Fibroblast of skin of right quadriceps (primary cell): ENCODE data around the gene HOTAIR.

Experiments used
- DNase-seq: peaks from one replicate; pipeline ENCODE4 v3.0.0-alpha.2; 2013

HOTAIR gene

DNA sequence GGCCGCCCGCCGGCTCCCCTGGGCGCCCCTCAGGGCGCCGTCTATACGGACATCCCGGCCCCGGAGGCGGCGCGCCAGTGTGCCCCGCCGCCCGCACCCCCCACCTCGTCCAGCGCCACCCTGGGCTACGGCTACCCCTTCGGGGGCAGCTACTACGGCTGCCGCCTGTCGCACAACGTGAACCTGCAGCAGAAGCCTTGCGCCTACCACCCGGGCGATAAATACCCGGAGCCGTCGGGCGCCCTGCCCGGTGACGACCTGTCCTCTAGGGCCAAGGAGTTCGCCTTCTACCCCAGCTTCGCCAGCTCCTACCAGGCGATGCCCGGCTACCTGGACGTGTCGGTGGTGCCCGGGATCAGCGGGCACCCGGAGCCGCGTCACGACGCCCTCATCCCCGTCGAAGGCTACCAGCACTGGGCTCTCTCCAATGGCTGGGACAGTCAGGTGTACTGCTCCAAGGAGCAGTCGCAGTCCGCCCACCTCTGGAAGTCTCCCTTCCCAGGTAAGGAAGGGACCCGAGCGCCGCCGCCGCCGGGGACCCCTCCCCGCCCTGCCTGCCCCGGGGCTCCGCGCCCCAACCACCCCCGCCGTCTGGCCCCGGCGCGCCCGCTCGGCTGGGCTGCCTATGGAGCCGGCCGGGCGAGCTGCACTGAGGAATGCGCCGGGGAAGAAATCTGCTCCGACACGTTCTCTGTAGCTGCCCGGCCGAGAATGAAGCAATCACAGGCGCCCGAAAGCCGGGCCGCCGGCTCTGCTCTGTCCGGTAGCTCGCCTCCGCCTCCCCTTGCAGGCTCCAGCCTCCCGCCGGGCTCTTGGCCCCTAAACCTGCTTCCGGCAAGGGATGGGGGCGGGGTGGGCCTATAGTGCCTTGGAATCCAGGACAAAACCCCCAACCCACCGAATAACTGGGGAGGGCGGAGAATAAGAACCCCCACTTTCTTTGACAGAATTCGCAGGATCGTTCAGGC is 35.3 kb downstream of the HOTAIR start:
- peak; percentile 50 for DNase-seq

DNA sequence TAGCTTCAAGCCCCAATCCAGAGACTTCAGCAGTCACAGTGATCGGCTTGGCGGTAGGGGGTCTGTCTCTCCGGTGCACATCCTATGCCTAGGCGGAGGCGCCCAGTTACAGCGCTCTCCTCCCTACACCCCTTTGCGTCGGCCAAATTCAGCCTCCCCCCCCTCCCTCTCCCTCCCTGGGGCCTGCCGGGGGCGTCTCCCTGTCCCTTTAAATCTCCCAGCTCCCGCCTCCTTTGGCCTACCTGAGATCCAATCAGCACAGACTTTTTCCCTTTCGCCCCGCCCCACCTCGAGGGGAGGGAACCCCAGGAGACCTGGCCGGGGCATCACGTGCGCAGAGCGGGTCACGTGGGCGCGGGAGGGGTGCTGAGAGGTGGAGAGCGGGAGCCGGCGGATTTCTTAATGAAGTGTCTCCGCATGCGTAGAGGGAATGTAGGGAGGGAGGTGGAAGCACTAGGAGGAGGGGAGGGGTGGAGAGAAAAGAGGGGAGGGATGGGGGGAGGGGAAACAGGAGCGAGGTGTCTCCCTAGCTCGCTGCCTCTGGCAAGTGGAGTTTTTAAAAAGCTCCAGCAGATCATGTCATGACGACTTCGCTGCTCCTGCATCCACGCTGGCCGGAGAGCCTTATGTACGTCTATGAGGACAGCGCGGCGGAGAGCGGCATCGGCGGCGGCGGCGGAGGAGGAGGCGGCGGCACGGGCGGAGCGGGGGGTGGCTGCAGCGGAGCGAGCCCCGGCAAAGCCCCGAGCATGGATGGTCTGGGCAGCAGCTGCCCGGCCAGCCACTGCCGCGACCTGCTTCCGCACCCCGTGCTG is 36.2 kb downstream of the HOTAIR start, which contains the start of gene HOXC13:
Gene HOXC13, plus strand, starts transcription at position 506 of the 815 bp plus-strand sequence. Its CDS starts 76 bp downstream, at position 582.
- peak; percentile 80 for DNase-seq

DNA sequence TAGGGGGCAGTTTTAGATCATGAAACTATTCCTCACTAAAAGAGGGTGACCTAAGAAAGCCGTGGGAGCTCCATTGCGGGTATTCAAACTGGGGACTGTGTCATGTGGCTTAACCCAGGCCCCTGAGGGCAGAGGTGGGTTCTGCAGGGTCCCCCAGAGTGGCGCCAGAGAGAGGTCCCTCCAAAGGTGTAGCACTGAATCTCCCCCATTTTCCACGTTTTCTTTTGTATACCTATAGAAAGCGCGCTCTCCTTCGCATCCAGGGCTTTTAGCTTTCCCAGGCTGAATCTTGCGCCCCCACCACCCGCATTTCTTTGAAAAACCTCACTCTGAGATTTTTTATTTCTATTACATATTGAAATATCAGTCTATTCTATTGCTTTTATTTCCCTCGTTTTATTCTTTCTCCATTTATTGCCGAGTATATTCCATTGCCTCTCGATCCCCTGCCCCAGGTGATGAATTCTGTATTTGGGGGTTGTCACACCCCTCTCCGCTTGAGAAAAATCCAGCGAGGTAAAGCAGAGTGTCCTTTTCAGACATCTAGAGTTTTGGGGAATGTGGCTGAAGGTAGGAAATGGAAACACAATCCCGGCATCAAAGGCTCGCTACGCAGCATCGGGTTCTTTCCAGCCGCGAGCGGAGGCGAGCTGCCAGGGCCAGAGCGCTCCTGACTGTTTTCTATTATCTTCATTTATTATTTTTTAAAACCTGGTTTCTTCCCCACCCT is 37.0 kb downstream of the HOTAIR start:
- DNase-seq = no peak

- no peak for DNase-seq
Measured at GRCh38 chr12:53937099-53937498, 37.7 kb downstream of the HOTAIR start.

DNA sequence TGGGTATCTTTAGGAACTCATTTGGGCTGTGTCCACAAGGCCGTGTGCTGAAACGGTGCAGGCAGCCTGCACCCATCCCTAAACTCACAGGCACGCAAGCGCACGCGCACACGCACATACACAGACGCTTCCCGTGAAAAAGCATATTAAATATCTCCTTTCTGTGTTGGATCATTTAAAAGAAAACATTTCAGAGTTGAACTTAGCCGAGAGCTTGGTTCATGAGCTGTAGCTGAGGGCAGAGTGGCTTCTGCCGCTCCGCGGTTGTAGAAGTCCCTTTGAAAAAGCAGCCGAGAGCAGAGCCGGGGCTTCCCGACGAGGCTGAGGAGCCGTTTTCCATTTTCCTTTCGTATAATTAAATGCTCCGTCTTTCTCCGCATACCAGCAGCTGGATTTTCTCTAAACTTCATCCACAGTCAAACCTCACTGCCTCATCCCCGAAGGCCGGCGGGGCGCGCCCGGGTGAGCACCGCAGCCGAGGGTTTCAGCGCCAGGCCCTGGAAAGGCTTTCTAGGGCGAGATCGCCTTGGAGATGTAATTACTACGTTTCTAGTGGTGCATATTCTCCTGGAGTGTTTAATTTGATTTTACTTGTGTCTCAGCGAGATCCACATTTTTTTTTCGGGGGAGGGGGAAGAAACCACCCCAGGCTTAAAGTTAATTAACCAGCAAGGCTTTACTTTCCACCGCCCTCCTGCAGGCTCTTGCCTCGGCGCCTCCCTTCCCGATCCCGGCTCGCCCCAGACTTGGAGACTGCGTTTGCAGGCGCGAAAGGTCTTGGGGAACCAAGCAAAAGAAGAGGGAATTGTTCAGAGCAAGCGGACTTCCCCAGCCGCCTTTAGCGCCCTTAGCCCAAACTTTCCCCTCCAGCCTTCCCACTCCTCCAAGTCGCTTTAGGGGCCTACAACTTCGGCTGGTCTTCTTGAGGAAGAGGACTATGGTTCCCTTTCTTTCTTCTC is 39.1 kb downstream of the HOTAIR start:
- DNase-seq = no peak

- no peak for DNase-seq
Measured at GRCh38 chr12:53932915-53933314, 41.8 kb downstream of the HOTAIR start.

- DNase-seq = no peak
Measured at GRCh38 chr12:53931844-53932581, 42.7 kb downstream of the HOTAIR start.

DNA sequence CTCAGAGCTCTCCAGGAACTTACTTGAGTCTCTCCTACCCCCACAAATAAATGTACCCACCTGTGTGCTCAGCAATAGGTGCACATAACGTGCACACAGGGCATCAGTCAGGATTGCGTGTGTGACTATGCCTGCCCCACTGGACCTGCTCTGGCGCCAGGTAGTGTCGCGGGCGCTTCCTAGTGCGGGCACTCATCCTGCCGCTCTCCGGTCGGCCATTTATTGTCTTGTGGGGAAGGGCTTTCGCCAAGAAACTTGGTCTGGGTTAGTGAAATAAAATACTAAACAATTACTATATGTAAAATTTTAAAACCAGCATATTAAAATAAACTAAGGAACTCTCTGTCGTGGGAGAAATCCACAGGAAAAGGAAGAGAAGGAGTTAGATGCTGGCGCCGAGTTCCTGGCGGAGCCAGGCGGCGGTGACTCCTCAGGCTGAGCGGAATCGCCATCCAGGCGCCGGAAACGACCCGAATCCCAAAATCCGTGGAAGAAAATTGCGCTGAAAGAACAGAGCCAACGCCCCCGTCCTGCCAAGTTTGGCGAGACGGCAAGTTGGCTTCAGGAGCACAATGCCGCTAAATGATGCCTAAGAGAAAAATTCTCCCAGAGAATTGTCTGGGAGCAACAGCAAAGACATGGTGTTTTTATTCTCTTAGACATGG is 44.0 kb downstream of the HOTAIR start:
- no peak for DNase-seq

DNA sequence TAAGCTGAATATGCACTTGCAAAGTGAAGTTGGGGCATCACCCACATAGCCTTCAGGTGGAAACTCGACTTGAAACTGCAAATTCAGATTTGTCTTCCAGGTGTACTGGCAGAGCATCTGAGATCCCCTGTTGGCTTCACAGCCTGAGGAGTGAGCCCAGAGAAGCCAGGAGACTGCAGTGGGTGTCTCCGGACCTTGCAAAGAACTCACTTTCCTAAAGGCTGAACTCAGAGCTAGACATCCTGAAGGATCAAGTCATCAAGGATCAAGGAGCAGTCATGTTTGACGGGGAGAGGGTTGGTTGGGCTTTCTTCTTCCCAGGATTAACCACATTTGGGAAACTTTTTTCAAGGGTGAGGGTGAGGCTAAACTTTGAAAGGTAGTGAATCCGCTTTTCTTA is 45.2 kb downstream of the HOTAIR start:
- no peak for DNase-seq

DNA sequence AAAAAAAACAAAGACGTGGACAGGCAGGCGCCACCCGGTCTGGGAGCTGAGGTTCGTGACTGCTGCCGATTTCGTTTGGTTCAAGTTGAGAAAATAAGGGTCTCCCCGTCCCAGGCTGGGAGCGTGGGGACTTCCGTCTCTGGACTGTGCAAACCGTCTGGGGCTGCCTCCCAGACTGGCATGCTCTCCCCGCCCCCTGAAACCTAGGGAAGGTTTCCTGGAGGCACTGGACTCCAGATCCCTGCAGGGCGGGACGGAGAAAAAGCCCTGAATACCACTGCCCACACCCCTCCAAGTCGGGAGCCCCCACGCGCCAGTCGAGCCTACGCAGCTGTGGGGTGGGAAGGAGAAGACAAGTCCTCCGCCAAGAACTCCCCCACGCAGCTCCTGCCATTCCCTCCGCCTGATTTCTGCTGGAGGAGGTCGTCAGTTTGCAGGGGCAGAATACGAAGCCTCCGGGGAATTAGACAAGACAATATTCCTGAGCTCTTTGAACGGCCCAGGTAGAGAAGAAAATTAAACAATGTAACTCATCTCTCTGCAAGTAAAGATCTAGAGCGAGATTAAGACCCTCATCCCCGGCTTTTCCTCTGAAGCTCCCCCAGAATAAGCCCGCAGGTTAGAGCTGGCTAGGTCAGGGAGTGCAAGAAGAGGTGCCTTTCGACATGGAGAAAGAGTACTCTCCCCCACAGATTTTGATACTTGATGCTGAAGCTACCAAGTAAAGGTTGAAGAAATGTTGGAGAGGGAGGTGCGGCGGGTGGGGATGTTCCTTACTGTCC is 46.5 kb downstream of the HOTAIR start:
- no peak for DNase-seq

- DNase-seq = no peak
Measured at GRCh38 chr12:53927220-53928029, 47.3 kb downstream of the HOTAIR start.

DNA sequence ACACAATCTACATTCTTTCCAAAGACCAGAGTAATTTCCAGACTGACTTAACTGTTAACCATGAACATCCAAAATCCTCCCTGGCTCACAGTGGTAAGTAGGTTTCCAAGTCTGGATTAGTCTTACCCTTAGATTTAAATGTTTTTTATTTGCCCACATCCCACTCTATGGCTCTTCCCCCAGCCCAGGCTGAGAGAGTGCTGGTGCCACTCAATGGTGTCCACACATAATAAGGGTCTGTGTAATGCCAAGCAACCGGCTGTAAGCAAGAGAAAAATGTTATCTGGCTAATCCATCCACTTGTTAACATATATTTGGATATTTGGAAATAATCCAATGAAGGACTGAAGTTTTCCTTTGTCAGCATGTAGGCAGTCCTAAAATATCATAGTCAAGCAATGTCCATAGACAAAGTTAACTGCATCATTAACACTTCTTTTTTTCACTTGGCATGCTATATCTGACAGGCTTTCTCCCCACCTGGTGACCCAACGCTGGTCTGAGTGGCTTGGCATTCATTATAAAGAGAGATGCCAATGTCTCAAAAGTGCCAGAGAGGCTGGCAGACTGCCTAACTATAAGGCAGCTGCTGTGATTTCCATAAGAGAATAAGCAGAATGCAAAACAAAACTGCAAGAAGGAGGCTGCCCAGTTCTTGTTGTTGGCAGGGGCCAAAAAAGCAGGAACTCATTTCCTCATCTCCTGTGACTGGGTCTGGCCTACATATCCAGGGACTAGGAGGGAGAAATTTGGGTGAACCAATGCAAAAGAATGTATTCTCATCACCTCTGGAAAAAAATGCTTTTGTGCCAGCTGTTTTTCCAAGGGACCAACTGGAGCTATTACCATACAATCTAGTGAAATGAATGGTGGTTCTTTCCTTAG is 50.0 kb downstream of the HOTAIR start:
- no peak for DNase-seq

- DNase-seq = no peak
Measured at GRCh38 chr12:53916788-53917655, 57.7 kb downstream of the HOTAIR start.
